GM23338 (cell line): Measurements from ENCODE around the gene CYP4F3.

Experiments used
- CREB1 ChIP-seq: fragments of 250-450 bp; sonication (Bioruptor Pico); IDR thresholded peaks from 2 replicates; pipeline ENCODE4 v1.5.0; 2020; ENCODE audit warnings: low read depth, mild to moderate bottlenecking, moderate library complexity
- CTCF ChIP-seq, 2 experiments: fragments of 200-600 bp in 1 of 2; sonication (generic) in 1 of 2; conservative IDR thresholded peaks; 2 replicates each; pipeline versions ENCODE4 v1.5.1 to v1.6.1; 2016 to 2017; ENCODE audit warnings: antibody characterized with exemption in 2 of 2, low read depth in 2 of 2, mild to moderate bottlenecking in 2 of 2, moderate library complexity in 1 of 2
- ETS1 ChIP-seq: IDR thresholded peaks from 2 replicates; pipeline ENCODE4 v1.6.1; 2016; ENCODE audit warnings: antibody characterized with exemption
- EZH2 ChIP-seq: fragments of 200-600 bp; sonication (generic); IDR thresholded peaks from one replicate; pipeline ENCODE4 v1.8.0; 2017; ENCODE audit warnings: antibody characterized with exemption, mild to moderate bottlenecking, low read depth; ENCODE audit not compliant: unreplicated experiment
- EZH2phosphoT487 ChIP-seq: fragments of 200-600 bp; sonication (generic); IDR thresholded peaks from one replicate; pipeline ENCODE4 v1.8.1; 2018; ENCODE audit warnings: antibody characterized with exemption; ENCODE audit not compliant: unreplicated experiment
- JUNB ChIP-seq: IDR thresholded peaks from one replicate; pipeline ENCODE4 v1.6.1; 2016; ENCODE audit warnings: antibody characterized with exemption; ENCODE audit not compliant: unreplicated experiment
- NANOG ChIP-seq: IDR thresholded peaks from 2 replicates; pipeline ENCODE4 v1.6.1; 2016; ENCODE audit warnings: antibody characterized with exemption, borderline replicate concordance
- POLR2AphosphoS5 ChIP-seq: IDR thresholded peaks from 2 replicates; pipeline ENCODE4 v1.6.1; 2016; ENCODE audit warnings: antibody characterized with exemption, low read depth
- REST ChIP-seq: IDR thresholded peaks from one replicate; pipeline ENCODE4 v1.6.1; 2018; ENCODE audit warnings: antibody characterized with exemption; ENCODE audit not compliant: unreplicated experiment
- STAT1 ChIP-seq: IDR thresholded peaks from one replicate; pipeline ENCODE4 v1.6.1; 2016; ENCODE audit warnings: antibody characterized with exemption; ENCODE audit not compliant: unreplicated experiment
- ZNF331 ChIP-seq: fragments of 250-450 bp; sonication (Bioruptor Pico); IDR thresholded peaks from 2 replicates; pipeline ENCODE4 v1.5.0; 2020; ENCODE audit warnings: low read depth, mild to moderate bottlenecking, moderate library complexity
- TF ChIP-seq, protein P1 (sequence below): fragments of 250-450 bp; sonication (Bioruptor Pico); IDR thresholded peaks from 2 replicates; pipeline ENCODE4 v1.5.0; 2020; ENCODE audit warnings: mild to moderate bottlenecking, moderate library complexity

- TF ChIP-seq CTCF (conservative IDR thresholded peaks at IDR 0.05; ENCODE audit: low read depth in 2 of 2), result no peak
- no peak for TF ChIP-seq REST
- TF ChIP-seq POLR2AphosphoS5, result no peak
- no peak for TF ChIP-seq NANOG
- no peak for TF ChIP-seq EZH2
- TF ChIP-seq EZH2phosphoT487, result no peak
- no peak for TF ChIP-seq ETS1
- TF ChIP-seq, protein P1, sequence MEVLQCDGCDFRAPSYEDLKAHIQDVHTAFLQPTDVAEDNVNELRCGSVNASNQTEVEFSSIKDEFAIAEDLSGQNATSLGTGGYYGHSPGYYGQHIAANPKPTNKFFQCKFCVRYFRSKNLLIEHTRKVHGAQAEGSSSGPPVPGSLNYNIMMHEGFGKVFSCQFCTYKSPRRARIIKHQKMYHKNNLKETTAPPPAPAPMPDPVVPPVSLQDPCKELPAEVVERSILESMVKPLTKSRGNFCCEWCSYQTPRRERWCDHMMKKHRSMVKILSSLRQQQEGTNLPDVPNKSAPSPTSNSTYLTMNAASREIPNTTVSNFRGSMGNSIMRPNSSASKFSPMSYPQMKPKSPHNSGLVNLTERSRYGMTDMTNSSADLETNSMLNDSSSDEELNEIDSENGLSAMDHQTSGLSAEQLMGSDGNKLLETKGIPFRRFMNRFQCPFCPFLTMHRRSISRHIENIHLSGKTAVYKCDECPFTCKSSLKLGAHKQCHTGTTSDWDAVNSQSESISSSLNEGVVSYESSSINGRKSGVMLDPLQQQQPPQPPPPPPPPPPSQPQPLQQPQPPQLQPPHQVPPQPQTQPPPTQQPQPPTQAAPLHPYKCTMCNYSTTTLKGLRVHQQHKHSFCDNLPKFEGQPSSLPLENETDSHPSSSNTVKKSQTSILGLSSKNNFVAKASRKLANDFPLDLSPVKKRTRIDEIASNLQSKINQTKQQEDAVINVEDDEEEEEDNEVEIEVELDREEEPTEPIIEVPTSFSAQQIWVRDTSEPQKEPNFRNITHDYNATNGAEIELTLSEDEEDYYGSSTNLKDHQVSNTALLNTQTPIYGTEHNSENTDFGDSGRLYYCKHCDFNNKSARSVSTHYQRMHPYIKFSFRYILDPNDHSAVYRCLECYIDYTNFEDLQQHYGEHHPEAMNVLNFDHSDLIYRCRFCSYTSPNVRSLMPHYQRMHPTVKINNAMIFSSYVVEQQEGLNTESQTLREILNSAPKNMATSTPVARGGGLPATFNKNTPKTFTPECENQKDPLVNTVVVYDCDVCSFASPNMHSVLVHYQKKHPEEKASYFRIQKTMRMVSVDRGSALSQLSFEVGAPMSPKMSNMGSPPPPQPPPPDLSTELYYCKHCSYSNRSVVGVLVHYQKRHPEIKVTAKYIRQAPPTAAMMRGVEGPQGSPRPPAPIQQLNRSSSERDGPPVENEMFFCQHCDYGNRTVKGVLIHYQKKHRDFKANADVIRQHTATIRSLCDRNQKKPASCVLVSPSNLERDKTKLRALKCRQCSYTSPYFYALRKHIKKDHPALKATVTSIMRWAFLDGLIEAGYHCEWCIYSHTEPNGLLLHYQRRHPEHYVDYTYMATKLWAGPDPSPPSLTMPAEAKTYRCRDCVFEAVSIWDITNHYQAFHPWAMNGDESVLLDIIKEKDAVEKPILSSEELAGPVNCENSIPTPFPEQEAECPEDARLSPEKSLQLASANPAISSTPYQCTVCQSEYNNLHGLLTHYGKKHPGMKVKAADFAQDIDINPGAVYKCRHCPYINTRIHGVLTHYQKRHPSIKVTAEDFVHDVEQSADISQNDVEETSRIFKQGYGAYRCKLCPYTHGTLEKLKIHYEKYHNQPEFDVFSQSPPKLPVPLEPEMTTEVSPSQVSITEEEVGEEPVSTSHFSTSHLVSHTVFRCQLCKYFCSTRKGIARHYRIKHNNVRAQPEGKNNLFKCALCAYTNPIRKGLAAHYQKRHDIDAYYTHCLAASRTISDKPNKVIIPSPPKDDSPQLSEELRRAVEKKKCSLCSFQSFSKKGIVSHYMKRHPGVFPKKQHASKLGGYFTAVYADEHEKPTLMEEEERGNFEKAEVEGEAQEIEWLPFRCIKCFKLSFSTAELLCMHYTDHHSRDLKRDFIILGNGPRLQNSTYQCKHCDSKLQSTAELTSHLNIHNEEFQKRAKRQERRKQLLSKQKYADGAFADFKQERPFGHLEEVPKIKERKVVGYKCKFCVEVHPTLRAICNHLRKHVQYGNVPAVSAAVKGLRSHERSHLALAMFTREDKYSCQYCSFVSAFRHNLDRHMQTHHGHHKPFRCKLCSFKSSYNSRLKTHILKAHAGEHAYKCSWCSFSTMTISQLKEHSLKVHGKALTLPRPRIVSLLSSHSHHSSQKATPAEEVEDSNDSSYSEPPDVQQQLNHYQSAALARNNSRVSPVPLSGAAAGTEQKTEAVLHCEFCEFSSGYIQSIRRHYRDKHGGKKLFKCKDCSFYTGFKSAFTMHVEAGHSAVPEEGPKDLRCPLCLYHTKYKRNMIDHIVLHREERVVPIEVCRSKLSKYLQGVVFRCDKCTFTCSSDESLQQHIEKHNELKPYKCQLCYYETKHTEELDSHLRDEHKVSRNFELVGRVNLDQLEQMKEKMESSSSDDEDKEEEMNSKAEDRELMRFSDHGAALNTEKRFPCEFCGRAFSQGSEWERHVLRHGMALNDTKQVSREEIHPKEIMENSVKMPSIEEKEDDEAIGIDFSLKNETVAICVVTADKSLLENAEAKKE, result no peak
- no peak for TF ChIP-seq CREB1
- no peak for TF ChIP-seq JUNB
- no peak for TF ChIP-seq ZNF331 (CRISPR knock-in tag)
- TF ChIP-seq STAT1, result no peak
Observed at GRCh38 chr19:15671237-15671821, 30.6 kb downstream of the CYP4F3 start.
